Measurements from ENCODE around the gene KYNU. TPM values are rescaled to one million over a fixed set of nuclear protein-coding genes. Genes with fewer than 3 reads are reported as not detected.

KYNU gene
- total RNA-seq, 6 experiments from 2014 or later: 37.0 to 47.5 (median 40.7) TPM

DNA sequence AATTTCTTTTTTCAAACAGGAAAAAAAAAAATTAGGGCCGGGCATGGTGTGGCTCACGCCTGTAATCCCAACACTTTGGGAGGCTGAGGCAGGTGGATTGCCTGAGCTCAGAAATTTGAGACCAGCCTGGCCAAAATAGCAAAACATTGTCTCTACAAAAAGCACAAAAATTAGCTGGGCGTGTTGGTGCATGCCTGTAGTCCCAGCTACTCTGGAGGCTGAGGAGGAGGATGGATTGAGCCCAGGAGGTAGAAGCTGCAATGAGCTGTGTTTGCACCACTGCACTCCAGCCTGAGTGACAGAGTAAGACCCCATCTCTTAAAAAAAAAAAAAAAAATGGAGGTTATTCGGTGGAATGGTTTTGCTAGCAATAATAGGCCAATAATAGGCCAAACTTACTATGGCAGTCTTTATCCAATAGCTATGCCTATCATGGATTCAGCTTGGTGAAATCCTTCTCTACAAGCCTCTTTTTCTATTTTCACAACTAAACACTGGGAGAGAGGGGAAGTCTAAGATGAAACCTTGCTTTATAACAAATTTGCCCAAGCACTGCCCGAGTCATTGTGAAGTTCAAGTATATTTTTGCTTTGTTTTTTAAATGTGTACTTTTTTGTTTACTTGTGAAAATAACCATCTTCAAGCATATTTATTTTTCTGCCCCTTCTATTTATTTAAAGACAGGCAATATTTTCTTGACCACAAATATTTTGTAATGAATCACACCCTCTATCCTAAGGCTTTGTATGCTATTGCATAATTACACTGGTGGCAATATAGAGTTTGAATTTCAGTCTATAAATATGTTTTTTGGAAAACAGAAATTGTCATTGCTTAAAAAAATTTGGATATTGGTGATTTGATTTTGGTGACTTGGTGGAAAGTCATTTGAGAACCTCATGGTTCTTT, 20.0 kb upstream of the KYNU start:
- DNase-seq (no peak), ATAC-seq (no peak)
- Histone ChIP-seq H3K4me1 (no peaks in the 10 kb centered on the region), H3K27ac (no peak overlapping the region), H3K4me3 (no peak overlapping the region), H3K36me3 (no peaks in the 10 kb centered on the region), H3K9me3 (no peaks in the 10 kb centered on the region), H3K27me3 (no peaks in the 10 kb centered on the region)
- no peak for TF ChIP-seq POLR2A (IDR thresholded peaks at IDR 0.05)
- TF ChIP-seq, protein P1, sequence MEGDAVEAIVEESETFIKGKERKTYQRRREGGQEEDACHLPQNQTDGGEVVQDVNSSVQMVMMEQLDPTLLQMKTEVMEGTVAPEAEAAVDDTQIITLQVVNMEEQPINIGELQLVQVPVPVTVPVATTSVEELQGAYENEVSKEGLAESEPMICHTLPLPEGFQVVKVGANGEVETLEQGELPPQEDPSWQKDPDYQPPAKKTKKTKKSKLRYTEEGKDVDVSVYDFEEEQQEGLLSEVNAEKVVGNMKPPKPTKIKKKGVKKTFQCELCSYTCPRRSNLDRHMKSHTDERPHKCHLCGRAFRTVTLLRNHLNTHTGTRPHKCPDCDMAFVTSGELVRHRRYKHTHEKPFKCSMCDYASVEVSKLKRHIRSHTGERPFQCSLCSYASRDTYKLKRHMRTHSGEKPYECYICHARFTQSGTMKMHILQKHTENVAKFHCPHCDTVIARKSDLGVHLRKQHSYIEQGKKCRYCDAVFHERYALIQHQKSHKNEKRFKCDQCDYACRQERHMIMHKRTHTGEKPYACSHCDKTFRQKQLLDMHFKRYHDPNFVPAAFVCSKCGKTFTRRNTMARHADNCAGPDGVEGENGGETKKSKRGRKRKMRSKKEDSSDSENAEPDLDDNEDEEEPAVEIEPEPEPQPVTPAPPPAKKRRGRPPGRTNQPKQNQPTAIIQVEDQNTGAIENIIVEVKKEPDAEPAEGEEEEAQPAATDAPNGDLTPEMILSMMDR (IDR thresholded peaks at IDR 0.05): no peak
- 79% methylated on average over 4 of the region's 5 CpGs for WGBS (ENCODE audit: insufficient coverage, low coverage, low lambda C conversion rate, missing lambda C conversion rate)
- intact Hi-C loops (cut with DNase I): no loop called here

DNA sequence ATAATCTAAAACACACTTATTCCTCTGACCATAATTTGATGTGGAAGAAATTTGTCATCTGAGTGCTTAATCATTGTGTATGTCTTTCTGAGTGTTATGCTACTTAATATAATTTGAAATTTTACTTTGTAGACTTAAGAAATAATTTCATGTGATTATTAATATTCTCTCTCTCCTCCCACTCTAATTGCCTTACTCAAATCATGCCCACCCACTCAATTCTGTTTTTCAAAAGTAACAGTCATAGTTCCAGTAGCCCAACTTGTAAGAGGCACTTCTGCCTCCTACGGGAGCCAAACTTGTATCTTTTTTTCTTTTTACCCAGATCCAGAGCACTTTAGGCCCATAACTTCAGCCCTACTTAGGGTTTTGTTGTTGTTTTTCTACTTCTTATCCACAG, 18.5 kb upstream of the KYNU start:
- TF ChIP-seq, protein P1 (IDR thresholded peaks at IDR 0.05): no peak
- TF ChIP-seq POLR2A (IDR thresholded peaks at IDR 0.05): no peak
- Histone ChIP-seq H3K27ac (no peak overlapping the region), H3K4me3 (no peak overlapping the region), H3K27me3 (no peaks in the 10 kb centered on the region), H3K9me3 (no peaks in the 10 kb centered on the region), H3K4me1 (peaks cover 0 to 5% (median 0%) of the 10 kb centered on the region in 4 donors), H3K36me3 (no peaks in the 10 kb centered on the region)
- intact Hi-C loops (cut with DNase I): no loop called here
- no peak for DNase-seq
- WGBS (ENCODE audit: insufficient coverage, low coverage, low lambda C conversion rate, missing lambda C conversion rate): 93% methylated on average over 1 of the region's 1 CpG
- no peak for ATAC-seq

DNA sequence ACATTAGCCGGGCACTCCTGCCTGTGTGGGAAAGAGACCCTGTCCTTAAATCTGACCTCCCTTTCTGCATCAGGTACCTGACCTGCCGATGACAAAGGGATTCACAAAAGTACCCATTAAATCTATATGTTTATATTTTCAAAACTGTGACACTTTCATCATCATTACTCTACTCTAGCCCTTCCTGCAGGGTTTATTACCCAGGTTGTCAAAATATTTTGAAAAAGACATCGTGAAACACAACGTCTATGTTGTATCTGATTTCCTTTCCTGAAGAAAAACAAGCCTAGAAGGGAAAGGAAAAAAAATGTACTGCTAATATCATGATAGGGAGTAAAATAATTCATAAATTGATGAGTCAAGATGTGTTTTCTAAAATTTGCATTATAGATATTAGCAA, 15.2 kb upstream of the KYNU start:
- Histone ChIP-seq H3K27ac (no peak overlapping the region), H3K4me3 (no peak overlapping the region), H3K36me3 (no peaks in the 10 kb centered on the region), H3K4me1 (peaks cover 0 to 8% (median 3%) of the 10 kb centered on the region in 4 donors), H3K27me3 (no peaks in the 10 kb centered on the region), H3K9me3 (no peaks in the 10 kb centered on the region)
- no peak for ATAC-seq
- intact Hi-C loops (cut with DNase I): no loop called here
- DNase-seq: no peak
- TF ChIP-seq POLR2A (IDR thresholded peaks at IDR 0.05): no peak
- TF ChIP-seq, protein P1 (IDR thresholded peaks at IDR 0.05): no peak
- 83% methylated on average over 4 of the region's 4 CpGs for WGBS (ENCODE audit: insufficient coverage, low coverage, low lambda C conversion rate, missing lambda C conversion rate)

DNA sequence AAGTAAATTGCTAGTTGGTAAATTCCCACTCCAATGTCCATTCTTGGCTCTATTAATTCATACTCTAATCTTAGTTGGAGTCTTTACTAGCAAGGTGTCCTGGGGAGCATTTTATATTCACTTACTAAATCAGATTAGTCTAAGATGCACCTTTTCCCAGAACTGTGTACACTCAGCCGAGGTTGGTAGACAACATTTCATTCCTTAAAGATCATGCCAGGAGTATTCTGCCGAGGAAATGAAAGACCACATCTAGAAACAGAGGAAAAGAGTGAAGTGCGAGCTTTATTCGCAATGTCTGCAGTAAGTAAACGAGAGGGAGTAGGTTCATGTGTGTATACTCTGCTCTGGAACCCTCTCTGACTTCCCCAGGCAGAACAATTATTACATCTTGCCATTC, 14.6 kb upstream of the KYNU start:
- intact Hi-C loops (cut with DNase I): no loop called here
- H3K27me3 ChIP-seq: no peaks in the 10 kb centered on the region
- ATAC-seq (no peak), DNase-seq (no peak)
- peaks cover 0 to 8% (median 3%) of the 10 kb centered on the region in 4 donors for H3K4me1 ChIP-seq
- H3K27ac ChIP-seq: no peak overlapping the region
- 90% methylated on average over 5 of the region's 5 CpGs for WGBS (ENCODE audit: insufficient coverage, low coverage, low lambda C conversion rate, missing lambda C conversion rate)
- no peaks in the 10 kb centered on the region for H3K36me3 ChIP-seq
- H3K4me3 ChIP-seq: no peak overlapping the region
- H3K9me3 ChIP-seq: no peaks in the 10 kb centered on the region
- TF ChIP-seq, protein P1 (IDR thresholded peaks at IDR 0.05): no peak
- no peak for TF ChIP-seq POLR2A (IDR thresholded peaks at IDR 0.05)
